GM13977 (cell line): ENCODE results near the gene TMEM219.

ENCODE experiments used
- DNase-seq: peaks from one replicate; pipeline ENCODE4 v3.0.0; 2012; ENCODE audit warnings: low spot score
- CTCF ChIP-seq: IDR thresholded peaks from 2 replicates; pipeline ENCODE4 v1.5.1; 2012; ENCODE audit warnings: mild to moderate bottlenecking, control low read depth; ENCODE audit not compliant: insufficient read depth; ENCODE audit errors: extremely low read depth, missing control alignments
- in situ Hi-C: fragments of 300-500 bp; cut with MboI; formaldehyde crosslinking; loops from one replicate; pipeline ENCODE4 v1.12.0; 2022; ENCODE audit warnings: low sequenced_read_pairs, low pct_unique_long_range_greater_than_20kb, mixed read lengths, inconsistent platforms; ENCODE audit not compliant: unreplicated experiment

The TMEM219 gene

DNA sequence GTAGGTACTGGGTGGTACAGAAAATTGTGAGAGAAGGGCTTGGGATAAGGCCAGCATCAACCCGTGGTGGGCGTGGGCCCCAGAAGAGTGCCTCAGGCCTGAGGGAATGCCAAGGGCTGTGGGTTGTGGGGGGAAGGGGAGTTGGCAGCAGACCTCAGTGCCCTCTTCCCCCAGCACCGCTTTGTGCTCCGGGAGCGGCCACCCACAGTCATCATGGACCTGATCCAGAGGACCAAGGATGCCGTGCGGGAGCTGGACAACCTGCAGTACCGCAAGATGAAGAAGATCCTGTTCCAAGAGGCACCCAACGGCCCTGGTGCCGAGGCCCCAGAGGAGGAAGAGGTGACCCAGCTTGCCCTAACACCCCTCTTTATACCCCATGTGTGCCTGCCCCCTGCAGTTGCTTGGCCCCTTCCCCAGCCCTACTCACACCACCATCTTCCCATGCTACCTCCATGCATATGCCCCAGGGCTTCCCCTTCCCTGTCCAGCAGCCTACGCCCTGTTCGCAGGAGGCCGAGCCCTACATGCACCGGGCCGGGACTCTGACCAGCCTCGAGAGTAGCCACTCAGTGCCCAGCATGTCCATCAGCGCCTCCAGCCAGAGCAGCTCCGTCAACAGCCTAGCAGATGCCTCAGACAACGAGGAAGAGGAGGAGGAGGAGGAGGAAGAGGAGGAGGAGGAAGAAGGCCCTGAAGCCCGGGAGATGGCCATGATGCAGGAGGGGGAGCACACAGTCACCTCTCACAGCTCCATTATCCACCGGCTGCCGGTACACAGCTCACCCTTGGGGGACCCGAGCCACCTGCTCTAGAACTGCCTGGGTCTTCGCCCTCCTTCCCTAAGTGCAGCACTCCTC, 20.9 kb downstream of the TMEM219 start:
- TF ChIP-seq CTCF = no peak
- in situ Hi-C loops = no loop called here
- no peak for DNase-seq

DNA sequence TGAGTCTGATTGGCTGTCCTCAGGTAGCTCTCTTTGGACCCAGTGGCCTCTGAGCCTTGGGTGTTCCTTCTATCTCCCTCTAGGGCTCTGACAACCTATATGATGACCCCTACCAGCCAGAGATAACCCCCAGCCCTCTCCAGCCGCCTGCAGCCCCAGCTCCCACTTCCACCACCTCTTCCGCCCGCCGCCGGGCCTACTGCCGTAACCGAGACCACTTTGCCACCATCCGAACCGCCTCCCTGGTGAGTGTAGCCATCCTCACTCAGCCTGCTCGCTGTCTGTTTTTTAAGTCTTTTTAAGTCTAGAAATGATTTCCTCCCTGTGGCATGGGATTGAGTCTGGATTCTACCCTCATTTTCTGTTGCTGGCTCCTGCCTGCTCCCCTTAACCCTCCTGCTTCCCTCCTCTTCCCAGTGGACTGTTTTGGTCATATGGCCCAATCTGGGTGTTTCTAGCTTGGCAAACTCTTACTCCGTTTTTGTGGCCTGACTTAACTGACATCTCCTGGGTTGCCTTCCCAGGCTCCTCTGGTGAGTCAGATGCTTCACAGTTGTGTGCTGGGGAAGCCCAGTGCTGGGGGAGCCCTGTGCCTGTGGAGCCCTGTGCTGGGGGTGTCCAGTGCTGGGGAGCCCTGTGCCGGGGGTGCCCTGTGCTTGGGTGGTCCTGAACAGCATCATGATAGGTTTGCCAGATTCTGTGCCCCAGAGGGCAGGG, 21.7 kb downstream of the TMEM219 start:
- no peak for TF ChIP-seq CTCF
- in situ Hi-C loops = no loop called here
- no peak for DNase-seq

DNA sequence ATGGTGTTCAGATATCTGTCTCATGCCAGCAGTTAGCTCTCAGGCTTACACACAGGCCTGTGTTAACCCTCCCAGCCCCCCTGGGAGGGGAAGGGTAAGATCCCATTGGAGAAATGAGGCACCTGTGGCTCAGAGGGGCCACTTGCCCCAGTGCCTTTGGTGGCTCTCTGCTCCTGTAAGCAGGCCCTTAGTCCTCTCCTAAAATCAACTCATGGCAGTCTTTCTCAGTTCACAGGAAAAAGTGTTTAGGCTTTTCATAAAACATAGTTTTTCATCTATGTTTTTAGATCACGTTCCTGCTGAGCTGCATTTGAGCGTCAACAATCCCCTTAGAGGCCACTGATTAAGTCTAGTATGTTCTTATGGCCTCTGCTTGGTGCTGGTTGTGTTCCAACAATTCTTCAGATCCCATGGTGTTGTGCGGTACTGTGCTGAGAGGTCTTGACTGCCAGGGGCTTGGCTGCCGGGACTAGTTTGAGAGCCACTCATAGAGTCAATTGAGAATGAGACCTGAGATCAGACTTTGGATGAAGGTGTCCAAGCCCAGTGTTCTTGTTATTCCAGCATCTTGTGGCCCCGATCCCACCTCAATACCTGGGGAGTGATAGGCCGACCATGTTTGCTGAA, 22.4 kb downstream of the TMEM219 start:
- in situ Hi-C loops = no loop called here
- DNase-seq = no peak
- no peak for TF ChIP-seq CTCF

GRCh38 chr16:29984764-29985147, 22.9 kb downstream of the TMEM219 start:
- in situ Hi-C loops = no loop called here
- no peak for TF ChIP-seq CTCF
- DNase-seq = no peak

DNA sequence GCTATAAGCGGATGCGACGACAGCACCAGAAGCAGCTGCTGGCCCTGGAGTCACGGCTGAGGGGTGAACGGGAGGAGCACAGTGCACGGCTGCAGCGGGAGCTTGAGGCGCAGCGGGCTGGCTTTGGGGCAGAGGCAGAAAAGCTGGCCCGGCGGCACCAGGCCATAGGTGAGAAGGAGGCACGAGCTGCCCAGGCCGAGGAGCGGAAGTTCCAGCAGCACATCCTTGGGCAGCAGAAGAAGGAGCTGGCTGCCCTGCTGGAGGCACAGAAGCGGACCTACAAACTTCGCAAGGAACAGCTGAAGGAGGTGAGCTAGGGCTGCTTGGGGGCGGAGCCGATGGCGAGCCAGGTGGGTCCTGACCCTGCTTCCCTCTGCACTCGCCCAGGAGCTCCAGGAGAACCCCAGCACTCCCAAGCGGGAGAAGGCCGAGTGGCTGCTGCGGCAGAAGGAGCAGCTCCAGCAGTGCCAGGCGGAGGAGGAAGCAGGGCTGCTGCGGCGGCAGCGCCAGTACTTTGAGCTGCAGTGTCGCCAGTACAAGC, 23.5 kb downstream of the TMEM219 start:
- TF ChIP-seq CTCF = no peak
- no peak for DNase-seq
- in situ Hi-C loops = no loop called here

DNA sequence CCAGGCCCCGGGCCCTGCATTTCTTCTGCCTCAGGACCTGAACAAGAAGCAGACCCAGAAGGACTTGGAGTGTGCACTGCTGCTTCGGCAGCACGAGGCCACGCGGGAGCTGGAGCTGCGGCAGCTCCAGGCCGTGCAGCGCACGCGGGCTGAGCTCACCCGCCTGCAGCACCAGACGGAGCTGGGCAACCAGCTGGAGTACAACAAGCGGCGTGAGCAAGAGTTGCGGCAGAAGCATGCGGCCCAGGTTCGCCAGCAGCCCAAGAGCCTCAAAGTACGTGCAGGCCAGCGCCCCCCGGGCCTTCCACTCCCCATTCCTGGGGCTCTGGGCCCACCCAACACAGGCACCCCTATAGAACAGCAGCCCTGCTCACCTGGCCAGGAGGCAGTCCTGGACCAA, 24.4 kb downstream of the TMEM219 start:
- no peak for TF ChIP-seq CTCF
- DNase-seq = no peak
- in situ Hi-C loops = no loop called here
